ENCODE data around the gene TFPI2. TPM values are rescaled to one million over a fixed set of nuclear protein-coding genes. Genes with fewer than 3 reads are reported as not detected.

The TFPI2 gene
- total and polyA plus RNA-seq, 2 of the 4 experiments (the other 2 are of a cell fraction): 48.9 to 99.0 TPM

DNA sequence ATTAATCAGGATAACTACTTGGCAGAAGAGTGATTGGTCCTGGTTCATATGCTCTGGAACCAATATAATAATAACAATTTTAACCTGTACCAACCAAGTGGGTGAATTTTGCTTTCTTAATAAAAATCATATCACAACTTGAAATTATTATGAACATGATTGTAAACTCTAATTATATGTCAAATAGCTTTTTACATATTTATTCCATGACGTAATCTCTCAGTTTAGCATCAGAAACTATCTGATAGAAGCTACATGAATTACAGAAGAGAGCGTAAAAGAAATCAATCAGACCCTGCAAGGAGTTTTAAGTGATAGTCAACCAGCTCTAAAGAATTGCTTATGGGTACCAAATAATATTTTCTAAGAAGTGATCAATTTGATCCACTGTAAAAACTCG lies 41.1 kb upstream of the TFPI2 start:
- H2BK20ac ChIP-seq (ENCODE audit: low read depth, low read length): no peak overlapping the region
- dilution Hi-C loops (cut with HindIII; ENCODE audit: low sequenced_read_pairs, unreplicated experiment) (no loop called here), intact Hi-C loops (cut with micrococcal nuclease) (no loop called here), in situ Hi-C loops (cut with MboI; ENCODE audit: low sequenced_read_pairs) (no loop called here)
- H4K91ac ChIP-seq (ENCODE audit: insufficient read depth, low read depth, low read length): no peak overlapping the region
- no peak overlapping the region for H2AFZ ChIP-seq (replicated peaks; ENCODE audit: low read length, poor library complexity)
- H2AK9ac ChIP-seq (replicated peaks; ENCODE audit: low read depth, low read length, poor library complexity): no peak overlapping the region
- ChIA-PET CTCF (interaction anchor here (1.3 to 1.5 kb wide), 3 partner anchors 9 to 10 kb away, joined by 3 to 6 read pairs (median 4); no protein-coding TSS in a partner anchor), POLR2A (ENCODE audit: unreplicated experiment) (no interaction called here)
- peaks cover 8% of the 10 kb centered on the region for H3K36me3 ChIP-seq (ENCODE audit: control insufficient read depth, insufficient read depth, low read length)
- H3K18ac ChIP-seq (ENCODE audit: low read depth, low read length): peak overlapping the region; percentile 59; the same call in 1 of the 2 replicates
- no peaks in the 10 kb centered on the region for H4K20me1 ChIP-seq (ENCODE audit: insufficient read depth, low read length)
- TF ChIP-seq CEBPB (IDR thresholded peaks at IDR 0.05; ENCODE audit: low read depth, low read length) (no peak), POLR2A (IDR thresholded peaks at IDR 0.05; ENCODE audit: low read depth, low read length) (no peak), MAZ (IDR thresholded peaks at IDR 0.05; ENCODE audit: borderline replicate concordance, low read depth, low read length) (no peak), SMC3 (IDR thresholded peaks at IDR 0.05; ENCODE audit: low read depth, low read length) (no peak), NFE2L2 (IDR thresholded peaks at IDR 0.05; ENCODE audit: low read depth, low read length) (no peak), BHLHE40 (IDR thresholded peaks at IDR 0.05; ENCODE audit: low read depth, low read length) (no peak)
- TF ChIP-seq, protein P1, sequence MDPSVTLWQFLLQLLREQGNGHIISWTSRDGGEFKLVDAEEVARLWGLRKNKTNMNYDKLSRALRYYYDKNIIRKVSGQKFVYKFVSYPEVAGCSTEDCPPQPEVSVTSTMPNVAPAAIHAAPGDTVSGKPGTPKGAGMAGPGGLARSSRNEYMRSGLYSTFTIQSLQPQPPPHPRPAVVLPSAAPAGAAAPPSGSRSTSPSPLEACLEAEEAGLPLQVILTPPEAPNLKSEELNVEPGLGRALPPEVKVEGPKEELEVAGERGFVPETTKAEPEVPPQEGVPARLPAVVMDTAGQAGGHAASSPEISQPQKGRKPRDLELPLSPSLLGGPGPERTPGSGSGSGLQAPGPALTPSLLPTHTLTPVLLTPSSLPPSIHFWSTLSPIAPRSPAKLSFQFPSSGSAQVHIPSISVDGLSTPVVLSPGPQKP (IDR thresholded peaks at IDR 0.05; ENCODE audit: borderline replicate concordance, low read depth, low read length): no peak
- H3K4me3 ChIP-seq (ENCODE audit: insufficient read depth, low read depth, low read length): no peak overlapping the region
- no peak overlapping the region for H3K23ac ChIP-seq (ENCODE audit: low read depth, low read length)
- H4K5ac ChIP-seq (ENCODE audit: low read depth, low read length): no peak overlapping the region
- no peaks in the 10 kb centered on the region for H3K9me1 ChIP-seq (ENCODE audit: insufficient read depth, low read length)
- no CpG with 5 or more reads among the region's 3 CpGs for WGBS, 2 experiments (ENCODE audit: extremely low coverage in 2 of 2, insufficient read length in 1 of 2)
- H3K4me2 ChIP-seq (ENCODE audit: low read depth, low read length): no peak overlapping the region
- H3K14ac ChIP-seq (replicated peaks; ENCODE audit: low read depth, low read length): no peak overlapping the region
- H2BK120ac ChIP-seq (ENCODE audit: low read depth, low read length): no peak overlapping the region
- no peak for ATAC-seq (ENCODE audit: low read depth)
- no peak overlapping the region for H3K9ac ChIP-seq (ENCODE audit: low read depth, low read length)
- peaks cover 6 to 12% of the 10 kb centered on the region in 2 experiments; a peak in 1 of 4 replicates for H3K79me1 ChIP-seq (ENCODE audit: low read depth in 1 of 2, low read length in 2 of 2)
- H3K27me3 ChIP-seq (ENCODE audit: control insufficient read depth, insufficient read depth, low read length): no peaks in the 10 kb centered on the region
- no peak overlapping the region for H4K8ac ChIP-seq (ENCODE audit: low read depth in 2 of 2, low read length in 2 of 2)
- no peak for DNase-seq
- no peaks in the 10 kb centered on the region for H3K9me3 ChIP-seq (ENCODE audit: control insufficient read depth, insufficient read depth, low read length)
- no peak overlapping the region for H2BK15ac ChIP-seq (ENCODE audit: low read depth, low read length)
- H3K56ac ChIP-seq (ENCODE audit: extremely low read depth, insufficient read depth, low read length): no peak overlapping the region
- no peak overlapping the region for H3K27ac ChIP-seq (ENCODE audit: insufficient read depth, low read length)
- no peak overlapping the region for H2BK5ac ChIP-seq (ENCODE audit: low read depth, low read length, poor library complexity, severe bottlenecking)
- no TSS peak for BruUV-seq (replicated peaks)
- peaks cover 4% of the 10 kb centered on the region for H3K4me1 ChIP-seq (ENCODE audit: control insufficient read depth, insufficient read depth, low read length)
- no peak overlapping the region for H3K4ac ChIP-seq (ENCODE audit: low read depth, low read length)
- no peak overlapping the region for H2AK5ac ChIP-seq (ENCODE audit: low read depth, low read length)
